ENCODE data around the gene AGMO.

- TF ChIP-seq CTCF (IDR thresholded peaks at IDR 0.05) (no peak), POLR2A (IDR thresholded peaks at IDR 0.05) (no peak), POLR2AphosphoS5 (IDR thresholded peaks at IDR 0.05) (no peak)
These were observed 7.1 kb downstream of the AGMO start for GRCh38 chr7:15554744-15555143.

Measured in prostate gland (tissue), 2 donors.